GM19351 (cell line): Measurements from ENCODE around the gene SLC25A44.
"Not testable (repeated sequence)": the region's sequence is repeated elsewhere in the genome, so short reads cannot be mapped to it uniquely, and the experiment has no call there.

Experiments
- ATAC-seq: cut with Tn5 transposase; IDR thresholded peaks from one replicate; pipeline ENCODE4 v1.9.1; 2021; ENCODE audit warnings: mild to moderate bottlenecking, moderate library complexity; ENCODE audit not compliant: unreplicated experiment

Gene SLC25A44

GRCh38 chr1:156200044-156200443 is 6.1 kb downstream of the SLC25A44 start:
- no peak for ATAC-seq

- ATAC-seq: no peak
Measured at GRCh38 chr1:156203331-156203730, 9.4 kb downstream of the SLC25A44 start.

- ATAC-seq: no peak
Measured at GRCh38 chr1:156204686-156205085, 10.8 kb downstream of the SLC25A44 start.

GRCh38 chr1:156211243-156211642 is 17.3 kb downstream of the SLC25A44 start:
- ATAC-seq: no peak

GRCh38 chr1:156212130-156212529 is 18.2 kb downstream of the SLC25A44 start:
- ATAC-seq: no peak

- ATAC-seq: peak; percentile 93
Measured at GRCh38 chr1:156212833-156213643, 19.1 kb downstream of the SLC25A44 start, which contains the start of gene PMF1. TSS of gene PMF1 (plus strand) at chr1:156213007. CDS start at chr1:156213016, 9 bp downstream.

GRCh38 chr1:156213644-156213966 is 19.7 kb downstream of the SLC25A44 start:
- no peak for ATAC-seq

- no peak for ATAC-seq
Measured at GRCh38 chr1:156214024-156214748, 20.3 kb downstream of the SLC25A44 start.

- not testable (repeated sequence) for ATAC-seq
Measured at GRCh38 chr1:156216361-156217086, 22.6 kb downstream of the SLC25A44 start.

- ATAC-seq: no peak
Measured at GRCh38 chr1:156217871-156218270, 24.0 kb downstream of the SLC25A44 start.

GRCh38 chr1:156220226-156220625 is 26.3 kb downstream of the SLC25A44 start:
- no peak for ATAC-seq

- no peak for ATAC-seq
Measured at GRCh38 chr1:156221986-156222692, 28.2 kb downstream of the SLC25A44 start.

- no peak for ATAC-seq
Measured at GRCh38 chr1:156225677-156226014, 31.7 kb downstream of the SLC25A44 start.

- peak; percentile 71 for ATAC-seq
Measured at GRCh38 chr1:156226116-156226538, 32.2 kb downstream of the SLC25A44 start.

GRCh38 chr1:156226782-156227181 is 32.9 kb downstream of the SLC25A44 start:
- peak; percentile 4 for ATAC-seq

GRCh38 chr1:156228501-156228900 is 34.6 kb downstream of the SLC25A44 start:
- ATAC-seq: no peak

- ATAC-seq: no peak
Measured at GRCh38 chr1:156229809-156230472, 36.0 kb downstream of the SLC25A44 start.

GRCh38 chr1:156230473-156230837 is 36.6 kb downstream of the SLC25A44 start:
- ATAC-seq: no peak

GRCh38 chr1:156232201-156232894 is 38.4 kb downstream of the SLC25A44 start:
- ATAC-seq: no peak
